Upper lobe of left lung (tissue), 4 donors: Measurements from ENCODE around the gene KIF6.

Experiments
- EP300 ChIP-seq, 4 donors: sonication (generic); formaldehyde crosslinking; IDR thresholded peaks; one replicate each; pipeline ENCODE4 v1.5.1; 2017; ENCODE audit warnings: antibody characterized with exemption in 4 of 4, control low read depth in 2 of 4
- POLR2A ChIP-seq, 4 donors: fragments of 450-650 bp; IDR thresholded peaks; one replicate each; pipeline ENCODE4 v1.5.1; 2016 to 2017; ENCODE audit warnings: antibody characterized with exemption in 4 of 4, mild to moderate bottlenecking in 2 of 4
- POLR2AphosphoS5 ChIP-seq, 2 donors: sonication (generic); formaldehyde crosslinking; IDR thresholded peaks; one replicate each; pipeline ENCODE4 v1.5.1; 2017; ENCODE audit warnings: antibody characterized with exemption in 2 of 2
- TF ChIP-seq, protein P1 (sequence below), 6 experiments: fragments of 450-650 bp in 4 of 6; fragments of 200-600 bp in 2 of 6; sonication (generic) in 2 of 6; IDR thresholded peaks; one replicate each; pipeline ENCODE4 v1.5.1; 2016 to 2019; ENCODE audit warnings: antibody characterized with exemption in 6 of 6

DNA sequence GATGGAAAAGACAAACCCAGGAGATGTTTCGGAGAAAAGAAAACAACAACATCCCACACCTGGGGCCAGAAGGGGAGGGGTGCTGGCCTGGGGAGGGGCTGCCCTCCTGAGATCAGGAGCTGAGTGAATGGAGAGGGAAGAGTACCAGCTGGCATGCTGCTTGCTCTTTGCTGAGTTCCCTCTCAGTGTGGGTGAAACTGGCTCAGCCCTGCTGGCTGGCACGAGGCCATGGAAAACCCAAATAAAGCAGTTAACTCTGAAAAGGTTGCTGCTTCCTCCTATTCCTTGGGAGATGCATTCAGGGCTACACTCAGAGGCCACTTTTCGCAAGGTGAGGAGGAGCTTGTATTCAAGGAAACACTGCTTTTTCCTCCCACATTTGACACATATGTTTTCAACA is 394.7 kb downstream of the KIF6 start:
- TF ChIP-seq, protein P1, sequence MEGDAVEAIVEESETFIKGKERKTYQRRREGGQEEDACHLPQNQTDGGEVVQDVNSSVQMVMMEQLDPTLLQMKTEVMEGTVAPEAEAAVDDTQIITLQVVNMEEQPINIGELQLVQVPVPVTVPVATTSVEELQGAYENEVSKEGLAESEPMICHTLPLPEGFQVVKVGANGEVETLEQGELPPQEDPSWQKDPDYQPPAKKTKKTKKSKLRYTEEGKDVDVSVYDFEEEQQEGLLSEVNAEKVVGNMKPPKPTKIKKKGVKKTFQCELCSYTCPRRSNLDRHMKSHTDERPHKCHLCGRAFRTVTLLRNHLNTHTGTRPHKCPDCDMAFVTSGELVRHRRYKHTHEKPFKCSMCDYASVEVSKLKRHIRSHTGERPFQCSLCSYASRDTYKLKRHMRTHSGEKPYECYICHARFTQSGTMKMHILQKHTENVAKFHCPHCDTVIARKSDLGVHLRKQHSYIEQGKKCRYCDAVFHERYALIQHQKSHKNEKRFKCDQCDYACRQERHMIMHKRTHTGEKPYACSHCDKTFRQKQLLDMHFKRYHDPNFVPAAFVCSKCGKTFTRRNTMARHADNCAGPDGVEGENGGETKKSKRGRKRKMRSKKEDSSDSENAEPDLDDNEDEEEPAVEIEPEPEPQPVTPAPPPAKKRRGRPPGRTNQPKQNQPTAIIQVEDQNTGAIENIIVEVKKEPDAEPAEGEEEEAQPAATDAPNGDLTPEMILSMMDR (IDR thresholded peaks at IDR 0.05): no peak
- TF ChIP-seq EP300 (IDR thresholded peaks at IDR 0.05): no peak
- TF ChIP-seq POLR2AphosphoS5 (IDR thresholded peaks at IDR 0.05): no peak
- TF ChIP-seq POLR2A (IDR thresholded peaks at IDR 0.05): no peak
